Type B pancreatic cell (in vitro differentiated cells): ENCODE results near the gene GPAM. TPM values are rescaled to one million over a fixed set of nuclear protein-coding genes. Genes with fewer than 3 reads are reported as not detected.

Source experiments
- DNase-seq: peaks from one replicate; pipeline ENCODE4 v3.0.0; 2021; ENCODE audit warnings: mixed read lengths; ENCODE audit not compliant: unreplicated experiment; ENCODE audit errors: extremely low spot score
- H3K27ac Mint-ChIP-seq: 2 replicates; pipeline ENCODE4 v1.8.0; 2021; ENCODE audit warnings: mild to moderate bottlenecking, mixed read lengths
- H3K27me3 Mint-ChIP-seq: 2 replicates; pipeline ENCODE4 v1.8.0; 2021; ENCODE audit warnings: mixed read lengths
- H3K36me3 Mint-ChIP-seq: 2 replicates; pipeline ENCODE4 v1.8.0; 2021; ENCODE audit warnings: mixed read lengths
- H3K4me1 Mint-ChIP-seq: one replicate; pipeline ENCODE4 v1.8.0; 2021; ENCODE audit warnings: mixed read lengths; ENCODE audit not compliant: unreplicated experiment
- H3K4me3 Mint-ChIP-seq: 2 replicates; pipeline ENCODE4 v1.8.0; 2021; ENCODE audit warnings: mild to moderate bottlenecking, mixed read lengths
- H3K9me3 Mint-ChIP-seq: 2 replicates; pipeline ENCODE4 v1.8.0; 2021; ENCODE audit warnings: mixed read lengths
- CTCF ChIP-seq: fragments of 200-600 bp; sonication (generic); conservative IDR thresholded peaks from 2 replicates; pipeline ENCODE4 v1.5.0; 2021; ENCODE audit warnings: antibody characterized with exemption, mild to moderate bottlenecking
- total RNA-seq: library from RNA; stranded (reverse); gene quantifications from 2 replicates; pipeline ENCODE4 v1.2.1, GENCODE V29; 2021; ENCODE audit warnings: low replicate concordance

Gene GPAM
- total RNA-seq, 1 donor from 2014 or later: 24.1 TPM

DNA sequence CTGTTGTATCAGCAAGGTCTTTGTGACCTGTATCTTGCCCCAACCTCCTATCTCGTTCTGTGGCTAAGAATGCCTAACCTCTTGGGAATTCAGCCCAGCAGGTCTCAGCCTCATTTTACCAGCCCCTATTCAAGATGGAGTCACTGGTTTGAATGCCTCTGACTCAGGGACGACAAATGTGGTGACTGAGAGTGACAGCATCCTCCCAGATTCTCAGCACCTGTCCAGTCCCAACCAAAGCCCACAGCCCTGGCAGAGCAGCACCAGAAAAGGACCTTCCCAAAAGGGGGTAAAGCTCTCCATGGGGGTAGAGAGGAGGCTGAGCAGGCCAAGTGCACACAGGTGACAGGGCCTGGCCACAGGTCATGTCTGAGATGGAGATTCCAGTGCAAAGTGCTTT is 35.4 kb upstream of the GPAM start:
- TF ChIP-seq CTCF: no peak
- Mint-ChIP-seq H3K9me3 (no peaks in the 10 kb centered on the region), H3K36me3 (no peaks in the 10 kb centered on the region)

GRCh38 chr10:112218036-112218390 is 34.4 kb upstream of the GPAM start:
- no peaks in the 10 kb centered on the region for H3K36me3 Mint-ChIP-seq

More for the DNA sequence above, 35.4 kb upstream of the GPAM start:
- DNase-seq: no peak
- Mint-ChIP-seq H3K4me3 (no peak overlapping the region), H3K27me3 (peaks cover 7% of the 10 kb centered on the region), H3K4me1 (peaks cover 5% of the 10 kb centered on the region), H3K27ac (no peak overlapping the region)

GRCh38 chr10:112217386-112218035 is 33.9 kb upstream of the GPAM start:
- Mint-ChIP-seq H3K27ac (no peak overlapping the region), H3K4me1 (peaks cover 5% of the 10 kb centered on the region), H3K9me3 (no peaks in the 10 kb centered on the region), H3K36me3 (no peaks in the 10 kb centered on the region), H3K4me3 (no peak overlapping the region), H3K27me3 (peaks cover 12% of the 10 kb centered on the region)
- DNase-seq: no peak
- TF ChIP-seq CTCF: no peak

More at GRCh38 chr10:112218036-112218390, 34.4 kb upstream of the GPAM start:
- Mint-ChIP-seq H3K27ac (no peak overlapping the region), H3K9me3 (no peaks in the 10 kb centered on the region), H3K4me3 (no peak overlapping the region), H3K27me3 (peaks cover 12% of the 10 kb centered on the region), H3K4me1 (peaks cover 5% of the 10 kb centered on the region)
- no peak for DNase-seq
- no peak for TF ChIP-seq CTCF

- H3K27ac Mint-ChIP-seq: no peak overlapping the region
Measured at GRCh38 chr10:112216966-112217365, 33.4 kb upstream of the GPAM start.

DNA sequence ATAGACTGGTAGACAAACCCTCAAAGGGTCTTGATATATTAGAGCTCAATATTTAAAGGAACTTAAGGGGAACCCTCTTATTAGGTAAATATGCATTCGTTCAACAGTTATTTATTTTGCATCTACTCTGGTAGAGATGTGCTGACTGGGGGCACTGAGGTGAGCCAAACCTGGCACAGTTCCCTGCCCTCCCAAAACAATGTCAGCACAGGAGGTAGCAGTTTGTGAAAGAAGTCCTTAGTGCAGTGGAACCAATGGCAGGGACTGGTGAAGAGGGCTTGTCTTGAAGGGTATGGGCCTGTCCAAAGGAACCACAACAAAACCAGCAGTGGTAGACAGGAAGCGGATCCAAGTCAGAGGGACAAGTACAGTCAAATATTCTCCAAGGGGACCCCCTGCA is 32.6 kb upstream of the GPAM start:
- TF ChIP-seq CTCF: no peak
- Mint-ChIP-seq H3K27ac (no peak overlapping the region), H3K36me3 (no peaks in the 10 kb centered on the region), H3K4me1 (peaks cover 5% of the 10 kb centered on the region), H3K9me3 (no peaks in the 10 kb centered on the region), H3K27me3 (peaks cover 12% of the 10 kb centered on the region), H3K4me3 (no peak overlapping the region)
- no peak for DNase-seq

More at GRCh38 chr10:112216966-112217365, 33.4 kb upstream of the GPAM start:
- H3K36me3 Mint-ChIP-seq: no peaks in the 10 kb centered on the region
- peaks cover 5% of the 10 kb centered on the region for H3K4me1 Mint-ChIP-seq
- no peaks in the 10 kb centered on the region for H3K9me3 Mint-ChIP-seq
- H3K4me3 Mint-ChIP-seq: no peak overlapping the region
- H3K27me3 Mint-ChIP-seq: peaks cover 12% of the 10 kb centered on the region
- TF ChIP-seq CTCF: no peak
- no peak for DNase-seq
